Central memory CD4-positive, alpha-beta T cell (primary cell): ENCODE data around the gene ENDOU.
"Not testable (repeated sequence)": the region's sequence is repeated elsewhere in the genome, so short reads cannot be mapped to it uniquely, and the experiment has no call there.

Experiments
- DNase-seq: peaks from one replicate; pipeline ENCODE4 v3.0.0; 2022

ENDOU gene

GRCh38 chr12:47672068-47672467, 53.2 kb downstream of the ENDOU start:
- no peak for DNase-seq

GRCh38 chr12:47667935-47668334, 57.4 kb downstream of the ENDOU start:
- not testable (repeated sequence) for DNase-seq
